Upper lobe of right lung (tissue), 1 donor: ENCODE results near the gene EDIL3. TPM values are rescaled to one million over a fixed set of nuclear protein-coding genes. Genes with fewer than 3 reads are reported as not detected.
A peak's percentile ranks its signal among the peaks of the same experiment; 100 is the strongest.

Experiments used
- ATAC-seq: fragments of 200-7000 bp; cut with Tn5 transposase; one replicate; pipeline ENCODE4 v1.9.1; 2020; ENCODE audit warnings: mild to moderate bottlenecking, moderate library complexity
- DNase-seq: peaks from one replicate; pipeline ENCODE4 v3.0.0-alpha.2; 2020
- H3K27ac ChIP-seq: fragments of 200-600 bp; one replicate; pipeline ENCODE4 v1.8.0; 2022
- H3K27me3 ChIP-seq: fragments of 200-600 bp; one replicate; pipeline ENCODE4 v1.8.0; 2022; ENCODE audit warnings: mild to moderate bottlenecking
- H3K36me3 ChIP-seq: fragments of 200-600 bp; one replicate; pipeline ENCODE4 v1.8.0; 2022
- H3K4me1 ChIP-seq: fragments of 200-600 bp; one replicate; pipeline ENCODE4 v1.8.0; 2022
- H3K4me3 ChIP-seq: fragments of 200-600 bp; one replicate; pipeline ENCODE4 v1.8.0; 2022; ENCODE audit warnings: mild to moderate bottlenecking
- H3K9me3 ChIP-seq: fragments of 200-600 bp; one replicate; pipeline ENCODE4 v1.8.0; 2022
- intact Hi-C: fragments of 100-400 bp; cut with DNase I; formaldehyde crosslinking; loops from one replicate; pipeline ENCODE4 v1.11.0; 2022
- total RNA-seq: library from RNA; stranded (reverse); fragmentation: NEBNext Ultra II Directional; extraction: Animal tissue kit (Norgen Biotek cat#: 25700); gene quantifications from one replicate; pipeline ENCODE4 v1.2.1, GENCODE V29; 2021
- TF ChIP-seq, protein P1 (sequence below): fragments of 200-600 bp; IDR thresholded peaks from one replicate; pipeline ENCODE4 v1.8.0; 2022; ENCODE audit warnings: antibody characterized with exemption
- donor health status: DM: no; HTN: yes; CAD: no; lungs with severe emphysema.

EDIL3 gene
- total RNA-seq, 1 donor from 2014 or later, result 42.4 TPM

DNA sequence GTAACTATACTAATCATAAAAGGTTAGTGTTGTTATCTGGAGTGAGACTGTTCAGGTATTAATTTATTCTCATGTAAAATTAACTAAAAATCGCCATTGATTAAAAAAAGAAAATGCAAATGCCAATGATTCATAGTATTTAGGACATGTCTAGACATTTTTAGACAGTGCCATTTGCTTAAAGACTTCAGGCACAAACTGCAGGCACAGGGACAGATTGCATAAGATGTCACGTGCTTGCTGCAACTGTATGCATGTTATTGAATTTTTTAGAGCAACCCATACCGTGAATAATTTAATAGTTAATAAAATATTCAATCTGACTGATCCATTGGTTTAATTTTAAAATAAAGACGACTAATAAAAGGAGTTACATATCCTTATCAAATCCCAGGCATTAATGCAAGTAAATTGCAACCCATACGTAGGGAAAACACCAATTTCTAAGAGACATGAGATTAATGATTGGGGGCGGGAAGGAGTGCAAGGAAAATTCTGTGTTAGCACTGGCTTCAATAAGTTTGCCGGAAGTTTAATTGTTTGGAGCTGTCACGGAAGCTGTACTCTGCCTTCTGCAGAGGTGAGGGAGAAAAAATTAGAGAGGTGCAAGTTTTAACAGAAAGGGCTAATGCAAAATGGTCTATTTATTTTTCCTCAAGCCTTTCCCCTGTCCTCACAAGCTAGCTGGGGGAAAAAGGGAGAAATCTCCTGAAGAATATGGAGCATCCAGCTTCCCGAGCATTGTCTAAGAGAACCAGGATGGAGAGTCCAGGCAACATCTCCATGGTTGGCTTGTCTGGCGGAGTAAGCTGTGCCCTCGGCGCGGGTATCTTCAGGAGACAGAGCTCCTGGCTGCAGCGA is 2.9 kb downstream of the EDIL3 start:
- intact Hi-C loops, result no loop called here
- ATAC-seq (no peak), DNase-seq (no peak)

DNA sequence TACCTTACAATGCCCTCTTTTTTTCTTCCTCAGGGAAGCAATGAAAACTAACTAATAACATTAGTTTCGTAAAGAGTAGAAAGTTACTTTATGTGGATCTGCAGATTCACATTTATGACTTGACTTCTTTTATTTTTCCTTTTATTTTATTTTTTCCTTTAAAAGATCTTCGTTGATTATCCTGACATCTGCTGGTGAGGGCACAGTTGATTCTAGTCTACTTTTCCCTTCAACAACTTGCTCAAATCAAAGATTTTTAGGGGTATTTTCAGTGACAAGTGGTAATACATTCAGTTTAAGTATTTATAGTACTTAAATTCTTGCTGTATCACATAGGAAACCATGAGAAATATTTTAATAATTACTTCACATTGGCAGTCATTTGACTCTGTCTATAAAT is 4.9 kb downstream of the EDIL3 start:
- Histone ChIP-seq H3K4me1 (peaks cover 4% of the 10 kb centered on the region), H3K4me3 (no peak overlapping the region), H3K9me3 (no peaks in the 10 kb centered on the region), H3K27ac (no peak overlapping the region), H3K36me3 (no peaks in the 10 kb centered on the region), H3K27me3 (peaks cover 16% of the 10 kb centered on the region)
- intact Hi-C loops, result no loop called here
- no peak for ATAC-seq
- no peak for DNase-seq
- TF ChIP-seq, protein P1, sequence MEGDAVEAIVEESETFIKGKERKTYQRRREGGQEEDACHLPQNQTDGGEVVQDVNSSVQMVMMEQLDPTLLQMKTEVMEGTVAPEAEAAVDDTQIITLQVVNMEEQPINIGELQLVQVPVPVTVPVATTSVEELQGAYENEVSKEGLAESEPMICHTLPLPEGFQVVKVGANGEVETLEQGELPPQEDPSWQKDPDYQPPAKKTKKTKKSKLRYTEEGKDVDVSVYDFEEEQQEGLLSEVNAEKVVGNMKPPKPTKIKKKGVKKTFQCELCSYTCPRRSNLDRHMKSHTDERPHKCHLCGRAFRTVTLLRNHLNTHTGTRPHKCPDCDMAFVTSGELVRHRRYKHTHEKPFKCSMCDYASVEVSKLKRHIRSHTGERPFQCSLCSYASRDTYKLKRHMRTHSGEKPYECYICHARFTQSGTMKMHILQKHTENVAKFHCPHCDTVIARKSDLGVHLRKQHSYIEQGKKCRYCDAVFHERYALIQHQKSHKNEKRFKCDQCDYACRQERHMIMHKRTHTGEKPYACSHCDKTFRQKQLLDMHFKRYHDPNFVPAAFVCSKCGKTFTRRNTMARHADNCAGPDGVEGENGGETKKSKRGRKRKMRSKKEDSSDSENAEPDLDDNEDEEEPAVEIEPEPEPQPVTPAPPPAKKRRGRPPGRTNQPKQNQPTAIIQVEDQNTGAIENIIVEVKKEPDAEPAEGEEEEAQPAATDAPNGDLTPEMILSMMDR, result no peak

More for the DNA sequence above, 2.9 kb downstream of the EDIL3 start:
- H3K27me3 ChIP-seq, result peaks cover 16% of the 10 kb centered on the region
- TF ChIP-seq, protein P1, result no peak
- no peaks in the 10 kb centered on the region for H3K36me3 ChIP-seq
- H3K9me3 ChIP-seq, result no peaks in the 10 kb centered on the region
- peak overlapping the region; percentile 57 for H3K4me3 ChIP-seq
- H3K4me1 ChIP-seq, result peaks cover 4% of the 10 kb centered on the region
- H3K27ac ChIP-seq, result peak overlapping the region; percentile 64

DNA sequence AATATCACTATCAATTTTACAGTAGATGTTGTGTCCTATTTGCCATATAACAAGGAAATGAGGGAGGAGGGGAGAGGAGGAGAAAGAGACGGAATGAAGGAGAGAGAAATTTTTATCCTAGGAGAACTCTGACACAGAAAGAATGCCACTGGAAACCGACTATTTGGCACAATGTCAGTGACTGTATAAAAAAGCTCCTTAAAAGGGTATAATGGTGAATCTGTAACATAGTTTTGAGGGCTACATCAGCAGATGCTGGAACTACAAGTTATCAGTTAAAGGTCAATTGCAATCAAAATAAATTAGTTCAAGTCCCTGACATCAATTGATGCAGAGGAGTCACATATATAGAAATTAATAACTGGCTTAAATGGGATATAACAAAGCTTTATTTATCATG is 5.7 kb downstream of the EDIL3 start:
- intact Hi-C loops, result no loop called here
- DNase-seq (no peak), ATAC-seq (no peak)
- no peak overlapping the region for H3K27ac ChIP-seq
- TF ChIP-seq, protein P1, result no peak
- peaks cover 4% of the 10 kb centered on the region for H3K4me1 ChIP-seq
- no peaks in the 10 kb centered on the region for H3K9me3 ChIP-seq
- H3K4me3 ChIP-seq, result no peak overlapping the region
- peaks cover 13% of the 10 kb centered on the region for H3K27me3 ChIP-seq
- H3K36me3 ChIP-seq, result no peaks in the 10 kb centered on the region

DNA sequence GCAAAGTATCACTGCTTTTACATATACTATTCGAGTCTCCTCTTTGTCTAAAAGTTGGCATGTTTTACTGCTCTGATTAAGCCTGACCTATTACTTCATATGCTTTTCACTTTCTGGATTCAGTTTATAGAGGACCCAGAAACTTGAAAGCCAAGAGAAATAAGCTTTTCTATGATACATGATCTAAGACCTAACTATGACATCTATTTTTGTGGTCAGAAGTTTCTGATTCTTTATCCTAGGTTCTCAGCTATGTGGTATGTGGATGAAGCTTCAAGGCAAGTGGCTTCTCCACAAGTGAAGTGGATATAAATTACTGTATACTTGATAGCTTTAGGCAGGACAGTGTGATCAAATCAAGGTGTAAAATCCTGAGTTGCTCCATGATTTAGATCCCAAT is 6.3 kb downstream of the EDIL3 start:
- no peaks in the 10 kb centered on the region for H3K36me3 ChIP-seq
- intact Hi-C loops, result no loop called here
- DNase-seq (no peak), ATAC-seq (no peak)
- no peaks in the 10 kb centered on the region for H3K9me3 ChIP-seq
- H3K4me1 ChIP-seq, result peaks cover 4% of the 10 kb centered on the region
- TF ChIP-seq, protein P1, result no peak
- H3K4me3 ChIP-seq, result no peak overlapping the region
- peaks cover 12% of the 10 kb centered on the region for H3K27me3 ChIP-seq
- H3K27ac ChIP-seq, result no peak overlapping the region

DNA sequence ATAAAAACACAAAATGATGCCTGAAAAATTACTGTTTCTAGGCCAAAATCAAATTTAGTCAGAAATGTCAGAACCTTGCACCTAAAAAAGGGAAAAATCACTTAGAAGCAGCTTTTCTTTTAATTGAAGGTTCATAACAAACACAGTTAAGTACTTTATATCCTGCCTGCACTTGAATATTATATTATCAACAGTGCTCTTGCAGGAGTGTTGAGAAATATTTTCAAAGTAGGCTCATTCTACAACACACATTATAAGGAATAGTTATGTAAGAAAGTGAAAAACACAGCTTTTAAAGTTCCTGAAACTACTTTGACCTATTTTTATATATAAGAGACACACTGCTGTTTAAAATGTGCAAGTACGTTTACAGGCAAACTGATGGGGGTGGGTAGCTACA is 8.3 kb downstream of the EDIL3 start:
- H3K9me3 ChIP-seq, result no peaks in the 10 kb centered on the region
- ATAC-seq, result peak; percentile 20
- no peak overlapping the region for H3K27ac ChIP-seq
- TF ChIP-seq, protein P1, result no peak
- H3K27me3 ChIP-seq, result no peaks in the 10 kb centered on the region
- no peak for DNase-seq
- H3K4me1 ChIP-seq, result peaks cover 4% of the 10 kb centered on the region
- no peak overlapping the region for H3K4me3 ChIP-seq
- H3K36me3 ChIP-seq, result no peaks in the 10 kb centered on the region
- intact Hi-C loops, result no loop called here
